Endothelial cell (in vitro differentiated cells): ENCODE measurements around the gene NLGN1. TPM values are rescaled to one million over a fixed set of nuclear protein-coding genes. Genes with fewer than 3 reads are reported as not detected.
"Not testable (repeated sequence)": the region's sequence is repeated elsewhere in the genome, so short reads cannot be mapped to it uniquely, and the experiment has no call there.

ENCODE experiments used
- DNase-seq: peaks from one replicate; pipeline ENCODE4 v3.0.0; 2021; ENCODE audit warnings: low spot score
- H3K27ac Mint-ChIP-seq: one replicate; pipeline ENCODE4 v1.8.0; 2021; ENCODE audit warnings: mixed read lengths, inconsistent platforms; ENCODE audit not compliant: unreplicated experiment
- H3K27me3 Mint-ChIP-seq: one replicate; pipeline ENCODE4 v1.8.0; 2021; ENCODE audit warnings: mild to moderate bottlenecking, moderate library complexity, mixed read lengths, inconsistent platforms; ENCODE audit not compliant: unreplicated experiment
- H3K36me3 Mint-ChIP-seq: one replicate; pipeline ENCODE4 v1.8.0; 2021; ENCODE audit warnings: mild to moderate bottlenecking, low read depth, mixed read lengths, inconsistent platforms; ENCODE audit not compliant: unreplicated experiment
- H3K4me1 Mint-ChIP-seq: one replicate; pipeline ENCODE4 v1.8.0; 2021; ENCODE audit warnings: mild to moderate bottlenecking, mixed read lengths, inconsistent platforms; ENCODE audit not compliant: unreplicated experiment
- H3K4me3 Mint-ChIP-seq: one replicate; pipeline ENCODE4 v1.8.0; 2021; ENCODE audit warnings: mild to moderate bottlenecking, mixed read lengths, inconsistent platforms; ENCODE audit not compliant: unreplicated experiment
- H3K9me3 Mint-ChIP-seq: one replicate; pipeline ENCODE4 v1.8.0; 2021; ENCODE audit warnings: mixed read lengths, inconsistent platforms; ENCODE audit not compliant: unreplicated experiment
- CTCF ChIP-seq: fragments of 200-600 bp; sonication (generic); IDR thresholded peaks from one replicate; pipeline ENCODE4 v1.5.0; 2021; ENCODE audit warnings: antibody characterized with exemption; ENCODE audit not compliant: unreplicated experiment
- total RNA-seq: library from RNA; stranded (reverse); fragmentation: NEBNext Ultra II Directional; extraction: Animal tissue kit (Norgen Biotek cat#: 25700); gene quantifications from one replicate; pipeline ENCODE4 v1.2.1, GENCODE V29; 2021; ENCODE audit not compliant: unreplicated experiment

Gene NLGN1
- total RNA-seq, 1 donor from 2014 or later: 27.6 TPM

- no peak overlapping the region for H3K4me3 Mint-ChIP-seq
Observed at GRCh38 chr3:173586166-173586565, 188.6 kb downstream of the NLGN1 start.

GRCh38 chr3:173587055-173587454 is 189.5 kb downstream of the NLGN1 start:
- H3K9me3 Mint-ChIP-seq: no peaks in the 10 kb centered on the region
- H3K36me3 Mint-ChIP-seq: no peaks in the 10 kb centered on the region
- H3K27ac Mint-ChIP-seq: no peak overlapping the region
- peaks cover 15% of the 10 kb centered on the region for H3K4me1 Mint-ChIP-seq
- no peak for TF ChIP-seq CTCF
- H3K27me3 Mint-ChIP-seq: no peaks in the 10 kb centered on the region
- no peak for DNase-seq
- no peak overlapping the region for H3K4me3 Mint-ChIP-seq

More at GRCh38 chr3:173586166-173586565, 188.6 kb downstream of the NLGN1 start:
- no peak for DNase-seq
- no peak overlapping the region for H3K27ac Mint-ChIP-seq
- H3K27me3 Mint-ChIP-seq: no peaks in the 10 kb centered on the region
- no peaks in the 10 kb centered on the region for H3K9me3 Mint-ChIP-seq
- H3K4me1 Mint-ChIP-seq: peaks cover 15% of the 10 kb centered on the region
- no peaks in the 10 kb centered on the region for H3K36me3 Mint-ChIP-seq
- no peak for TF ChIP-seq CTCF

GRCh38 chr3:173588556-173588955 is 191.0 kb downstream of the NLGN1 start:
- Mint-ChIP-seq H3K27me3 (no peaks in the 10 kb centered on the region), H3K9me3 (no peaks in the 10 kb centered on the region), H3K4me1 (peaks cover 15% of the 10 kb centered on the region), H3K27ac (no peak overlapping the region), H3K36me3 (no peaks in the 10 kb centered on the region), H3K4me3 (no peak overlapping the region)
- TF ChIP-seq CTCF: no peak
- no peak for DNase-seq

- no peaks in the 10 kb centered on the region for H3K9me3 Mint-ChIP-seq
- no peaks in the 10 kb centered on the region for H3K36me3 Mint-ChIP-seq
- H3K4me3 Mint-ChIP-seq: no peak overlapping the region
- TF ChIP-seq CTCF: no peak
- H3K27ac Mint-ChIP-seq: no peak overlapping the region
- peaks cover 15% of the 10 kb centered on the region for H3K4me1 Mint-ChIP-seq
- no peak for DNase-seq
- no peaks in the 10 kb centered on the region for H3K27me3 Mint-ChIP-seq
Observed at GRCh38 chr3:173589116-173589515, 191.6 kb downstream of the NLGN1 start.

GRCh38 chr3:173591401-173591800 is 193.9 kb downstream of the NLGN1 start:
- no peak for DNase-seq
- H3K4me3 Mint-ChIP-seq: no peak overlapping the region
- H3K27ac Mint-ChIP-seq: no peak overlapping the region
- H3K4me1 Mint-ChIP-seq: peaks cover under 1% of the 10 kb centered on the region
- TF ChIP-seq CTCF: no peak
- no peaks in the 10 kb centered on the region for H3K36me3 Mint-ChIP-seq
- no peaks in the 10 kb centered on the region for H3K27me3 Mint-ChIP-seq
- no peaks in the 10 kb centered on the region for H3K9me3 Mint-ChIP-seq

- H3K27ac Mint-ChIP-seq, H3K27me3 Mint-ChIP-seq, H3K4me3 Mint-ChIP-seq, H3K9me3 Mint-ChIP-seq, H3K4me1 Mint-ChIP-seq, DNase-seq, H3K36me3 Mint-ChIP-seq: not testable (repeated sequence)
Observed at GRCh38 chr3:173594881-173595280, 197.3 kb downstream of the NLGN1 start.
